GM19438 (cell line): ENCODE measurements around the gene DGAT2.

Source experiments
- ATAC-seq: cut with Tn5 transposase; IDR thresholded peaks from one replicate; pipeline ENCODE4 v1.9.1; 2021; ENCODE audit warnings: low read depth; ENCODE audit not compliant: unreplicated experiment

The DGAT2 gene

GRCh38 chr11:75816561-75817239, 48.1 kb downstream of the DGAT2 start:
- ATAC-seq = no peak

DNA sequence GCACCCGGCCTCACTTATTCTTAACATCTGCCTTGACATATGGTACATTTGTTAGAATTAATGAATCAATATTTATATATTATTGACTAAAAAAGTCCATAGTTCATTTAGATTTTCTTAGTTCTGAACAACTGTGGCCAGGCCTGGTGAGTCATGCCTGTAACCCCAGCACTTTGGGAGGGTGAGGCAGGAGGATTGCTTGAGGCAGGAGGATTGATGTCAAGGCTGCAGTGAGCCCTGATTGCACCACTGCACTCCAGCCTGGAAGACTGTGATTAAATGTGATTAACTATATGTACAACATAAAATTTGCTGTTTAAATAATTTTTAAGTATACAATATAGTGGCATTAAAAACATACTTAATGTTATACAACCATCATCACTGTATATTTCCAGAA, 52.1 kb downstream of the DGAT2 start:
- no peak for ATAC-seq

GRCh38 chr11:75821202-75821601, 52.6 kb downstream of the DGAT2 start:
- ATAC-seq = no peak

DNA sequence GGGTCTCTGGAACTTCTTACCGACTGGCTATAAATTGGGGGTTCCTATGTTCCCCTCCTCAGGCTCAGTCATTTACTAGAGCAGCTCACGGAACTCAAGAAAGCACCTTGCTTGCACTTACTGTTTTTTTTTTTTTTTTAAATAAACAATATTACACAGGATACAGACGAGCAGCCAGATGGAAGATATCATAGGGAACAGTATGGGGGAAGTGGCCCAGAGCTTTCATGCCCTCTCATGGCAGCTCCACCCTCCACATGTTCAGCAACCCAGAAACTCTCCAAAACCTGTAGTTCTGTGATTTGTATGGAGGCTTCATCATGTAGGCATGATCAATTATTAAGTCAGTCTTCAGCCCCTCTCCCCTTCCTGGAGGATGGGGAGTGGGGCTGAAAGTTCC, 54.0 kb downstream of the DGAT2 start:
- ATAC-seq = no peak

- ATAC-seq = no peak
These were observed 54.8 kb downstream of the DGAT2 start for GRCh38 chr11:75823415-75823814.

- no peak for ATAC-seq
These were observed 55.4 kb downstream of the DGAT2 start for GRCh38 chr11:75823946-75824345.

DNA sequence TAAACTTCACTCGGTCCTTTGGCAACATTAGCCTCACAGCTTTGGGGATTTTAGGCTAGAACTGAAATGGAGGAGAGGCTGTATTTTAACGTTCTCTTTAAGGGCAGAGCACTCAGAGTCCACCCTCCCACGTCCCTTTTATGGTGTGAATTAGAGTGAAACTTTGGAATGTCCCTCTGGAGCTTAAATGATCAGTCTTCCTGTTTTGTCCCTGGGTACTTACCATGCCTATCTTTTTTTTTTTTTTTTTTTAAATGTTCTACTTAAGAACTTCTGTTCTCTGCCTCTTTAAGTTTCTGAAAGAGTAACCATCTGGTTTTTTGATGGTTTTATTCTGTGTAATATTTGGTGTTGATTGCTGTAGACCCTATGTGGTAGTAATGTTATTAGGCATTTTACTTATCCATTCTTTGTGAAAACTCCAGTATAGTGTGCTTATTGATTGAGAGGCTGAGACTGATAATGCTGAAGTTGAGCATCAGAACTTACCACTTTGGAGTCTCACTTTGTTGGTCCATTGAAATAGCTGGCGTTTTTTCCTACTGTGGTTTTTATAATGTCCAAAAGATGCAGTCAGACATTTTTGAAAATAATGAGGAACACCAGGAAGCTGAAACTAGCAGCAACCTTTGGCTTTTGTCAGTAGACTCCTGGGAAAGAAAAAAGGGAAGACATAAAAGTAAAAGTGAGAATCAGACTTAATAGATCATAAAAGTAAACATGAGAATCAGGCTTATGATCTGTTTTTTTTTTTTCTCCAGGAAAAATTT, 58.1 kb downstream of the DGAT2 start:
- ATAC-seq = no peak

- ATAC-seq = no peak
These were observed 59.0 kb downstream of the DGAT2 start for GRCh38 chr11:75827562-75827961.

- no peak for ATAC-seq
These were observed 63.4 kb downstream of the DGAT2 start for GRCh38 chr11:75831915-75832502.

GRCh38 chr11:75834728-75835127, 66.2 kb downstream of the DGAT2 start:
- no peak for ATAC-seq

- ATAC-seq = no peak
These were observed 67.8 kb downstream of the DGAT2 start for GRCh38 chr11:75836417-75836816.

GRCh38 chr11:75839851-75840250, 71.3 kb downstream of the DGAT2 start:
- ATAC-seq = no peak

DNA sequence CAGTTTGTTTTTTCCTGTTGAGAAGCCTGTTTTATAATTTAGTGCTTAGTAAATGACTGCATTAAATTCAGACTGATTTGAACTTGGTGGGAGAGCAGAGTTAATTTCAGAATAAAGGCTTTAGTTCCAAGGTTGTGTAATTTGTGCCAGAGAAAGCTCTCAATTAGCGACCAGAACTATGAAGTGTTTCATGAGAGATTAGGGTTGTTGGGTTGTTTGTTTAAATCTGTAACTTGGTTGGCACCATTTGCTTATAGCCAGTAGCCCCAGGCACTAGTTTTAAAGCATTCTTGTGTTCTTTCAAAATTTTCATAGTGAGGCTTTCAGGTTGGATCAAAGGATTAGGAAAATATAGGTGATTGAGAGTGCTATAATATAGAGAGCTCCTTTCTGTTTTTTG, 71.9 kb downstream of the DGAT2 start:
- ATAC-seq = no peak

DNA sequence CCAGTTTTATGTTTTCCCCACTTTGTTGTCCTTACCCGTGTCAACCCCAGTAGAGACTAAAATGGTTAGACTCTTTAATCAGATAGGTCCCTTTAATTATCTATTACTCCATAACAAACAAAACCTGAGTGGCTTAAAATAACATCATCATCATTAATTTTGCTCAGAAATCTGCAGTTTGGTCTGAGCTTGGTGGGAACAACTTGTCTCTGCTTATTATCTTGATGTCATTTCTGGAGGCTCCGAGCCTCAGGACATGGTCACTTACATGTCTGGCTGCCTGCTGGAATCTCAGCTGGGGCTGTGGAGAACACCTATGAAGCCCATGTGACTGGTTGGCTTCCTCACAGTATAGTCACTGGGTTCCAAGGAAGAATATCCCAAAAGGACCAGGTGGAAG, 73.2 kb downstream of the DGAT2 start:
- ATAC-seq = no peak

GRCh38 chr11:75845324-75845723, 76.7 kb downstream of the DGAT2 start:
- no peak for ATAC-seq

DNA sequence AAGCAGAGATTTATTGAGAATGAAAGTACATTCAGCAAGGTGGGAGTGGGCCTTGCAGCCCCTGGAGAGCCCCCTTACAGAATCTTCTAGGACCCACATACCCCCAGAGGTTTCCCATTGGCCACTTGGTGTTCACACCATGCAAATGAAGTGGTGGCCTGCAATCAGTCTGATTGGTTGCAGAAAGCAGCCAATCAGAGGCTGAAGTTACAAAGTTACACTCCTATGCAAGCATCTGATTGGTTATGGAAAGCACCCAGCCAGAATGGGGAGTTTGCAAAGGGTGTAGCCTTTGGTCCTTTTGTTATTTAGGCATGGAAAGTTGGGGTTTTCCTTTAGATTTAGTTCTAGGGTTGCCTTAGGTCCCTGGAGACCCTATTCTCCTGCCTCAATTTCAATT, 81.3 kb downstream of the DGAT2 start:
- no peak for ATAC-seq

DNA sequence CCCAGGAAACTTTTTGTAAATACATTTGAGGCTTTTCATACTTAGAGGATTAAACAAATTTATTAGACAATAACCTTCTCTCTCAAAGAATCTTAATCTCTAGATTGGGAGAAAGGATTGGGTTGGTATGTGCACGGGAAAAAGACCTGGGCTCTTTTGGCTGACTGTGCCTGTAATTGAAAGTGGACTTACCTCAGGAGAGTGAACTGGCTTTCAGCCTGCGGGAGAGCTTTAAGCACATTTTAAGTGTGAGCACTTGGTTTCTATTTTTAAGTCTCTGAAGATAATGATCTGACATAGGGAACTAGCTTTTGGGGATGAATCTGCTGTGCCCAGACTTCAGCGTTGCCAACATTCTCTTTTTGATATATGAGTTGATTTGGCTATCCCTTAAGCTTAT, 82.2 kb downstream of the DGAT2 start:
- ATAC-seq = no peak
